Activated CD4-positive, alpha-beta T cell treated with anti-CD3 and anti-CD28 coated beads, Interleukin-2, amount 10 ng/mL, durations not matched to agents 24 days and 14 days (primary cell): ENCODE measurements around the gene FCN1. TPM values are rescaled to one million over a fixed set of nuclear protein-coding genes. Genes with fewer than 3 reads are reported as not detected.

Experiments
- DNase-seq: peaks from one replicate; pipeline ENCODE4 v3.0.0; 2022
- H3K27ac Mint-ChIP-seq: one replicate; pipeline ENCODE4 v1.8.0; 2022; ENCODE audit warnings: mild to moderate bottlenecking, mixed read lengths
- H3K27me3 Mint-ChIP-seq: one replicate; pipeline ENCODE4 v1.8.0; 2022; ENCODE audit warnings: mixed read lengths
- H3K36me3 Mint-ChIP-seq: one replicate; pipeline ENCODE4 v1.8.0; 2022; ENCODE audit warnings: low read depth, mild to moderate bottlenecking, mixed read lengths
- H3K4me1 Mint-ChIP-seq: one replicate; pipeline ENCODE4 v1.8.0; 2021; ENCODE audit warnings: mixed read lengths
- H3K4me3 Mint-ChIP-seq: one replicate; pipeline ENCODE4 v1.8.0; 2022; ENCODE audit warnings: mild to moderate bottlenecking, moderate library complexity, mixed read lengths
- H3K9me3 Mint-ChIP-seq: one replicate; pipeline ENCODE4 v1.8.0; 2021; ENCODE audit warnings: mixed read lengths
- intact Hi-C: fragments of 100-400 bp; cut with micrococcal nuclease; formaldehyde crosslinking; loops from one replicate; pipeline ENCODE4 v1.15.1; 2023
- total RNA-seq: library from RNA; stranded (reverse); gene quantifications from 2 replicates; pipeline ENCODE4 v1.2.3, GENCODE V29; 2022

Gene FCN1
- total RNA-seq, 1 donor from 2014 or later: not detected

GRCh38 chr9:134902936-134903335, 14.8 kb downstream of the FCN1 start:
- no peak overlapping the region for H3K4me3 Mint-ChIP-seq
- peaks cover under 1% of the 10 kb centered on the region for H3K9me3 Mint-ChIP-seq
- H3K4me1 Mint-ChIP-seq: no peaks in the 10 kb centered on the region
- intact Hi-C loops: no loop called here
- no peak for DNase-seq
- H3K36me3 Mint-ChIP-seq: no peaks in the 10 kb centered on the region
- no peak overlapping the region for H3K27ac Mint-ChIP-seq
- peaks cover 5% of the 10 kb centered on the region for H3K27me3 Mint-ChIP-seq

GRCh38 chr9:134899818-134900217, 17.9 kb downstream of the FCN1 start:
- Mint-ChIP-seq H3K27ac (no peak overlapping the region), H3K36me3 (no peaks in the 10 kb centered on the region), H3K4me3 (no peak overlapping the region), H3K4me1 (no peaks in the 10 kb centered on the region), H3K9me3 (peaks cover 8% of the 10 kb centered on the region), H3K27me3 (peaks cover 5% of the 10 kb centered on the region)
- DNase-seq: no peak
- intact Hi-C loops: no loop called here

GRCh38 chr9:134899168-134899567, 18.5 kb downstream of the FCN1 start:
- Mint-ChIP-seq H3K4me1 (no peaks in the 10 kb centered on the region), H3K4me3 (no peak overlapping the region), H3K27ac (no peak overlapping the region), H3K36me3 (no peaks in the 10 kb centered on the region), H3K9me3 (peaks cover 8% of the 10 kb centered on the region), H3K27me3 (peaks cover 5% of the 10 kb centered on the region)
- intact Hi-C loops: no loop called here
- DNase-seq: no peak

DNA sequence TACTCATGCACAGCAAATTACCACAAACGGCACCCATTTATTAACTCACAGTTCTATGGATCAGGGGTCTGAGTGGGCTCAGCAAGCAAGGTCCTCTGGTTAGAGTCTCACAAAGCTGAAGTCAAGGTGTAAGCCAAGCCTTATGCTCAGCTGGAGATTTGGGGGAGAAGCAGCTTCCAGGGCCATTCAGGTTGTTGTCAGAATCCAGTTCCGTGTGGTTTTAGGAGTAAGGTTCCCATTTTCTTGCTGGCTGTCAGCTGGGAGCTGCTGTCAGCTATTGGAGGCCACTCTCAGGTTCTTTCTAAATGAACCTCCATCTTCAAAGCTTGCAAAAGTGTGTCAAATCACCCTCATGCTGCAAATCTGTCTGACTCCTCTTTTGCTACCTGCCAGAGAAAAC, 19.4 kb downstream of the FCN1 start:
- intact Hi-C loops: no loop called here
- Mint-ChIP-seq H3K4me1 (no peaks in the 10 kb centered on the region), H3K4me3 (no peak overlapping the region), H3K27ac (no peak overlapping the region), H3K9me3 (peaks cover 8% of the 10 kb centered on the region), H3K36me3 (no peaks in the 10 kb centered on the region), H3K27me3 (no peaks in the 10 kb centered on the region)
- DNase-seq: no peak

- Mint-ChIP-seq H3K9me3 (peaks cover 8% of the 10 kb centered on the region), H3K4me3 (no peak overlapping the region), H3K27ac (no peak overlapping the region), H3K36me3 (no peaks in the 10 kb centered on the region), H3K4me1 (no peaks in the 10 kb centered on the region), H3K27me3 (no peaks in the 10 kb centered on the region)
- DNase-seq: no peak
- intact Hi-C loops: no loop called here
Observed at GRCh38 chr9:134897584-134898170, 20.0 kb downstream of the FCN1 start.

DNA sequence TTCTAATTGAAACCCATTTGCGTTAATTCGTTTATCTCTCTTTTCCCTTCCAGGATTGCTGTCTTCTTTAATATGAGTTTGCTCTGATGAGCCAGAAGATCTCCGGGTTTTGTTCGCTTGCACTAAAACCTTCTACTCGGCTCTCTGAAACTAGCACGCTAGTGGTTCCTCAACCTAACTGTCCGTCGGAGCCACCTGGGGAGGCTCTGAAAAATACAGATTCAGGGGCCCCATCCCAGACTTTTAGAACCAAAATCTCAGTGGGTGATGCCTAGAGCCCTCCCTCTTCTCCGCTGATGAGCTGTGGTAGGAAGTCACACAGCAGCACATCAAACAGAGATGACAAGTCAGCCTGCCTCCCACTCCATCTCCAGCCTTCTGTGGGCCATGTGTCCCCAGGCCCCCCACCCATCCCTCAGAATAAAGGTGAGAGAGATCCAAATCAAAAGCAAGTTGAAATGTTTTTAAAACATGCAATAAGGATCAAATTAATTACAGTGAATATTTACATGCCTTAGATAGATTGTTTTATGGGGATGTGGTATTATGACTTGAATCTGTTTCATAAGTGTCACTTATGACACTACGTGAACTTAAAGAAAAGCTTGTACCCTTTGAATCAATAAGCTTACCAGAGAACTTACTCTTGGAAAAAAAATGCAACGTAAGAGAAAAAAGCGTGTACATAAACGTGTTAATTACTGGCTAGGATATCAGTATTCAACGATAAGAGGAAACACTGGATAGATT, 20.7 kb downstream of the FCN1 start:
- no peak for DNase-seq
- Mint-ChIP-seq H3K36me3 (no peaks in the 10 kb centered on the region), H3K4me3 (no peak overlapping the region), H3K4me1 (no peaks in the 10 kb centered on the region), H3K27ac (no peak overlapping the region), H3K9me3 (peaks cover 8% of the 10 kb centered on the region), H3K27me3 (no peaks in the 10 kb centered on the region)
- intact Hi-C loops: no loop called here

- Mint-ChIP-seq H3K9me3 (peaks cover 8% of the 10 kb centered on the region), H3K4me1 (no peaks in the 10 kb centered on the region), H3K4me3 (no peak overlapping the region), H3K36me3 (no peaks in the 10 kb centered on the region), H3K27me3 (no peaks in the 10 kb centered on the region), H3K27ac (no peak overlapping the region)
- DNase-seq: no peak
- intact Hi-C loops: no loop called here
Observed at GRCh38 chr9:134895908-134896833, 21.5 kb downstream of the FCN1 start.

DNA sequence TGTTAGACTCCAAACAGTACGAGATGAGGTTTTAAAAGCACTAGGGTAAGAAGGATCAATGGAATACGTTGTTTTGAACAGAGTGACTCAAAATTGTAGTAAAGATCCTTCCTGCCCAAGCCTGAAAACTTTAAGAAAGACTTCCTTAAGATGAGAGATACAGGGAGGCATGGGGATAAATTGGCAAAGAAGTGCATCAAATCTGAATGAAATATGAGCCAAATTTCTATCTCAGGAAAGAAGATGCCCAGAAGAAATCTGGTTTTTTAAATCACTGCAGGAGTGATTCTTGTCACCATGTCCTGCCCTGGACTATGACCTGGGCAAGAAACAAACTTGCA, 22.2 kb downstream of the FCN1 start:
- intact Hi-C loops: no loop called here
- Mint-ChIP-seq H3K4me1 (no peaks in the 10 kb centered on the region), H3K36me3 (no peaks in the 10 kb centered on the region), H3K27me3 (no peaks in the 10 kb centered on the region), H3K4me3 (no peak overlapping the region), H3K27ac (no peak overlapping the region), H3K9me3 (peaks cover 8% of the 10 kb centered on the region)
- DNase-seq: no peak

DNA sequence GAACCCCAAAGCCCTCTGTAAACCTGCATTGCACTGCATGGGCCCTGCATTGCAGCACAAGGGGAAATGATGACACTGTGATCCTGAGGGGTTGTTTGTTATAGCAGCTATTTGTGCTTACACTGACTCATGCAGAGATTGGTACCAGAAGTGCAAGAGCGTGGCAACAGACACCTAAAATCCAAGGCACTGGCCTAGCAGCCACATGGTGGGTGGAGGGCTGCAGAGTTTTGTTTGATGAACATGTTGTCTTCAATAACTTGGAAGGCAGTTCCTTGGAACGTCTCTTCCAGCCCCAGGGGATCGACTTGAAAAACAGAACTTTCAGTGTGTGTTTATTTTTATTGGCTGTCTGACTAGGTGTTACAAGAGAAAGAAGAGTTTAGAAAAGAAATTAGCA, 22.6 kb downstream of the FCN1 start:
- Mint-ChIP-seq H3K27me3 (no peaks in the 10 kb centered on the region), H3K4me1 (no peaks in the 10 kb centered on the region), H3K36me3 (no peaks in the 10 kb centered on the region), H3K9me3 (peaks cover 8% of the 10 kb centered on the region), H3K27ac (no peak overlapping the region), H3K4me3 (no peak overlapping the region)
- DNase-seq: no peak
- intact Hi-C loops: no loop called here

- peaks cover 8% of the 10 kb centered on the region for H3K9me3 Mint-ChIP-seq
- H3K27me3 Mint-ChIP-seq: no peaks in the 10 kb centered on the region
- intact Hi-C loops: no loop called here
- no peak overlapping the region for H3K27ac Mint-ChIP-seq
- H3K36me3 Mint-ChIP-seq: no peaks in the 10 kb centered on the region
- H3K4me1 Mint-ChIP-seq: no peaks in the 10 kb centered on the region
- no peak for DNase-seq
- H3K4me3 Mint-ChIP-seq: no peak overlapping the region
Observed at GRCh38 chr9:134894136-134894860, 23.4 kb downstream of the FCN1 start.

DNA sequence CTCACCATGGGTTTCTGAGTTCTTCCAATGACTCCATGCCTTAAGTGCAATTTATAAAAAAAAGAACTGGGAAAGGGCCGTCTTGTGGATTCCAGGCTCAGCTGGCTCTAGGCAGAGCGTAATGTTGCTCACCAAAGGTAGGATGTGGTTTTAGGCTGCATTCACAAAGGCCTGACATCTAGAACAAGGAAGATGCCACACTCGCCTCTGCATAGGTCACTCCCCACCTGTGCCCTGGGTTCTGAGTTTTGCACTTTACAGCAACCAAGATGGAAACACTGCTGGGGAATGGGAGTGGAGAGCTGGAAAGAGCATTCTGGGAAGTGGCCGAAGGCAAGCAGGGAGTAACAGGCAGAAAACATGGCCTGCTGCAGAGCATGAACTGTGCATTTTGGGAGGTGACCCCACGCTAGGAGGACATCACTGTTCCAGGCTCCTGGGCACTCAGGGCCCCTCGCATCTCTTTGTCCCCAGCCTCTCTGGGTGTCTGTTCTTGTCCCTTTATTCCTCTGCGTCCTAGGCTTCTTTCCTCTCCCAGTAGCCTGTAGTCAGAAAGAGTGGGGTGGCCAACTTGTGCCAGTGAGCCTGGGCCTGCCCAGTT, 24.8 kb downstream of the FCN1 start:
- Mint-ChIP-seq H3K27ac (no peak overlapping the region), H3K9me3 (peaks cover 7% of the 10 kb centered on the region), H3K27me3 (no peaks in the 10 kb centered on the region), H3K4me1 (no peaks in the 10 kb centered on the region), H3K4me3 (no peak overlapping the region), H3K36me3 (no peaks in the 10 kb centered on the region)
- no peak for DNase-seq
- intact Hi-C loops: no loop called here

GRCh38 chr9:134892221-134892620, 25.5 kb downstream of the FCN1 start:
- peaks cover 5% of the 10 kb centered on the region for H3K9me3 Mint-ChIP-seq

DNA sequence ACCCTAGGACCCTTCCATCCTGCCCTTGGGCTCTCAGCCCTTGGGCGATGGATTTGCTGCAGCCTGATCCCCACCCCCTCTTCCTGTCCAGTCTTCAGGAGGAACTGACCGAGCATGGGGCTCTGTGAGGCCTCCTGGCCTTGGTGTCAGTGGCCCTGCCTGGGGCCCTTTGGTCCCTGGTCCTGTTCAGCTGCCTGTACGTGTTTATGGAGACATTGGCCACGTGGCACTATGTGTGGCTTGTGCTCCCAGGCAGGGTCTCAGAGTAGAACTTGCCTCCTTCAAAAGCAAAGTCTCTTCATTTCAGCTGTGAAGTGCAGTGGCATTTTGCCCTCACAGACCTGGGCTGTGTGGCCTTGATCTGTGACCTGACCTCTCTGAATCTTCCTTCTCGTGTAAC, 26.0 kb downstream of the FCN1 start:
- no peak for DNase-seq
- intact Hi-C loops: no loop called here
- Mint-ChIP-seq H3K36me3 (no peaks in the 10 kb centered on the region), H3K9me3 (peaks cover 5% of the 10 kb centered on the region), H3K4me1 (no peaks in the 10 kb centered on the region), H3K4me3 (no peak overlapping the region), H3K27ac (no peak overlapping the region), H3K27me3 (no peaks in the 10 kb centered on the region)

More at GRCh38 chr9:134892221-134892620, 25.5 kb downstream of the FCN1 start:
- no peak for DNase-seq
- Mint-ChIP-seq H3K36me3 (no peaks in the 10 kb centered on the region), H3K4me1 (no peaks in the 10 kb centered on the region), H3K4me3 (no peak overlapping the region), H3K27ac (no peak overlapping the region), H3K27me3 (no peaks in the 10 kb centered on the region)
- intact Hi-C loops: no loop called here
